HL-60 (cell line): ENCODE results near the gene ANGPTL8.

ENCODE experiments used
- CTCF ChIP-seq: IDR thresholded peaks from one replicate; pipeline ENCODE4 v1.5.1; 2011; ENCODE audit warnings: low read length, control low read depth, inconsistent platforms; ENCODE audit not compliant: insufficient read depth
- GABPA ChIP-seq: IDR thresholded peaks from 2 replicates; pipeline ENCODE4 v1.6.1; 2012; ENCODE audit warnings: low read depth
- POLR2AphosphoS5 ChIP-seq: IDR thresholded peaks from 2 replicates; pipeline ENCODE4 v1.6.1; 2012; ENCODE audit warnings: low read depth
- SPI1 ChIP-seq: IDR thresholded peaks from 2 replicates; pipeline ENCODE4 v1.6.1; 2012; ENCODE audit warnings: low read depth, mild to moderate bottlenecking, borderline replicate concordance
- TF ChIP-seq, protein P1 (sequence below): IDR thresholded peaks from 2 replicates; pipeline ENCODE4 v1.6.1; 2012; ENCODE audit warnings: low read depth; ENCODE audit not compliant: insufficient replicate concordance

- TF ChIP-seq POLR2AphosphoS5 (no peak), CTCF (no peak), GABPA (no peak), SPI1 (no peak)
- TF ChIP-seq, protein P1, sequence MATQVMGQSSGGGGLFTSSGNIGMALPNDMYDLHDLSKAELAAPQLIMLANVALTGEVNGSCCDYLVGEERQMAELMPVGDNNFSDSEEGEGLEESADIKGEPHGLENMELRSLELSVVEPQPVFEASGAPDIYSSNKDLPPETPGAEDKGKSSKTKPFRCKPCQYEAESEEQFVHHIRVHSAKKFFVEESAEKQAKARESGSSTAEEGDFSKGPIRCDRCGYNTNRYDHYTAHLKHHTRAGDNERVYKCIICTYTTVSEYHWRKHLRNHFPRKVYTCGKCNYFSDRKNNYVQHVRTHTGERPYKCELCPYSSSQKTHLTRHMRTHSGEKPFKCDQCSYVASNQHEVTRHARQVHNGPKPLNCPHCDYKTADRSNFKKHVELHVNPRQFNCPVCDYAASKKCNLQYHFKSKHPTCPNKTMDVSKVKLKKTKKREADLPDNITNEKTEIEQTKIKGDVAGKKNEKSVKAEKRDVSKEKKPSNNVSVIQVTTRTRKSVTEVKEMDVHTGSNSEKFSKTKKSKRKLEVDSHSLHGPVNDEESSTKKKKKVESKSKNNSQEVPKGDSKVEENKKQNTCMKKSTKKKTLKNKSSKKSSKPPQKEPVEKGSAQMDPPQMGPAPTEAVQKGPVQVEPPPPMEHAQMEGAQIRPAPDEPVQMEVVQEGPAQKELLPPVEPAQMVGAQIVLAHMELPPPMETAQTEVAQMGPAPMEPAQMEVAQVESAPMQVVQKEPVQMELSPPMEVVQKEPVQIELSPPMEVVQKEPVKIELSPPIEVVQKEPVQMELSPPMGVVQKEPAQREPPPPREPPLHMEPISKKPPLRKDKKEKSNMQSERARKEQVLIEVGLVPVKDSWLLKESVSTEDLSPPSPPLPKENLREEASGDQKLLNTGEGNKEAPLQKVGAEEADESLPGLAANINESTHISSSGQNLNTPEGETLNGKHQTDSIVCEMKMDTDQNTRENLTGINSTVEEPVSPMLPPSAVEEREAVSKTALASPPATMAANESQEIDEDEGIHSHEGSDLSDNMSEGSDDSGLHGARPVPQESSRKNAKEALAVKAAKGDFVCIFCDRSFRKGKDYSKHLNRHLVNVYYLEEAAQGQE = no peak
Measured at GRCh38 chr19:11226716-11227166, 12.7 kb upstream of the ANGPTL8 start.
